ENCODE results near the gene GCLC. TPM values are rescaled to one million over a fixed set of nuclear protein-coding genes. Genes with fewer than 3 reads are reported as not detected.

Gene GCLC
- total and polyA plus RNA-seq, 8 donors = 20.8 to 41.5 (median 33.8) TPM

DNA sequence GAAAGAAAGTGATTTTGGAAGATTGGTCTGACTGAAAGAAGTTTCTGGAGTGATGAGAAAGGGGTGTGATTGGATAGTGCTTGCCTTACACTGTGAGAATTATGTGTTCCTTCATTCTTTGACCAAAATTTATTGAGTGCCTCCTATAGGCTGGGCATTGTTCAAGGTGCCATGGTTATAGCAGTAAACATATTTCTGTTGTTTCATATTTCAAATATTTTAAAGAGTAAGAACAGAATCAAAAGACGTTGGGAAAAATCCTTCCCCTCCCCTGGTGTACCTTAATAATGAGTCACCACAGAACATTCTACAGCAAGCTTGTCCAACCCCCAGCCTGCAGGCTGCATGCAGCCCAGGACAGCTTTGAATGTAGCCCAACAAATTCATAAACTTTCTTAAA is 78.6 kb downstream of the GCLC start:
- Histone ChIP-seq H3K27ac (peak overlapping the region; percentile 14 to 73), H3K4me1 (peaks cover 0 to 40% of the 10 kb centered on the region in 2 donors), H3K4me3 (no peak overlapping the region), H3K36me3 (no peaks in the 10 kb centered on the region), H3K27me3 (no peaks in the 10 kb centered on the region), H3K9me3 (no peaks in the 10 kb centered on the region)
- ATAC-seq (peak; percentile 51), DNase-seq (no peak)
- TF ChIP-seq, protein P1, sequence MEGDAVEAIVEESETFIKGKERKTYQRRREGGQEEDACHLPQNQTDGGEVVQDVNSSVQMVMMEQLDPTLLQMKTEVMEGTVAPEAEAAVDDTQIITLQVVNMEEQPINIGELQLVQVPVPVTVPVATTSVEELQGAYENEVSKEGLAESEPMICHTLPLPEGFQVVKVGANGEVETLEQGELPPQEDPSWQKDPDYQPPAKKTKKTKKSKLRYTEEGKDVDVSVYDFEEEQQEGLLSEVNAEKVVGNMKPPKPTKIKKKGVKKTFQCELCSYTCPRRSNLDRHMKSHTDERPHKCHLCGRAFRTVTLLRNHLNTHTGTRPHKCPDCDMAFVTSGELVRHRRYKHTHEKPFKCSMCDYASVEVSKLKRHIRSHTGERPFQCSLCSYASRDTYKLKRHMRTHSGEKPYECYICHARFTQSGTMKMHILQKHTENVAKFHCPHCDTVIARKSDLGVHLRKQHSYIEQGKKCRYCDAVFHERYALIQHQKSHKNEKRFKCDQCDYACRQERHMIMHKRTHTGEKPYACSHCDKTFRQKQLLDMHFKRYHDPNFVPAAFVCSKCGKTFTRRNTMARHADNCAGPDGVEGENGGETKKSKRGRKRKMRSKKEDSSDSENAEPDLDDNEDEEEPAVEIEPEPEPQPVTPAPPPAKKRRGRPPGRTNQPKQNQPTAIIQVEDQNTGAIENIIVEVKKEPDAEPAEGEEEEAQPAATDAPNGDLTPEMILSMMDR (IDR thresholded peaks at IDR 0.05) = no peak
- intact Hi-C loops (cut with DNase I) = no loop called here

- peaks cover 0 to 45% of the 10 kb centered on the region in 2 donors for H3K4me1 ChIP-seq
- DNase-seq (no peak), ATAC-seq (peak; percentile 13)
- H3K27ac ChIP-seq = peak overlapping the region; percentile 14 to 73
- no peaks in the 10 kb centered on the region for H3K27me3 ChIP-seq
- H3K4me3 ChIP-seq = no peak overlapping the region
- H3K9me3 ChIP-seq = no peaks in the 10 kb centered on the region
- no peaks in the 10 kb centered on the region for H3K36me3 ChIP-seq
- TF ChIP-seq, protein P1 (IDR thresholded peaks at IDR 0.05) = no peak
- intact Hi-C loops (cut with DNase I) = no loop called here
These were observed 79.2 kb downstream of the GCLC start for GRCh38 chr6:53465732-53466131.

DNA sequence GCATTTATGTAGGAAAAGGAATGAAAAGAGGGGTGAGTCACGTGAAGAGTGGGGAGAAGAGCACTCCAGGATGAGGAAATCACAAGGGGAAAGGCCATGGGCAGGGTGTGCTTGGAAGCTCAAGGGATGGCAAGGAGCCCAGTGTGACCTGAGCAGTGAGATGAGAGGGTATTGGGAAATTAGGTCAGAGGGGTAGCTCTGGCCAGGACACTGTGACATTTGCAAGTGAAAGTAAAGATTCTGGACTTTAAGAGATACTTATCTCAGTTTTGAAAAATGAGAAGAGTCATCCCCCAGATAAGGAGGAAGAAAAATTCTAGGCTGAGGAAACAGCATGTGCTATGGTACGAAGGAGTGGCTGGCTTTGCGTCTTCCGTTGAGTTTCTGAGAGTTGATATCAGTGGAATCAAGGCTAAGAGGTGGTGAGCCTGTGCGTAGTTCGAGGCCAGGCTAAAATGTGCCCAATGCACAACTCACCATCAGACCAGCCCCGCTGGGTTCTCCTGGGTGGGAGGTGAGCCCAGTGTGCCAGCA is 79.9 kb downstream of the GCLC start:
- intact Hi-C loops (cut with DNase I) = no loop called here
- ATAC-seq = peak; percentile 88

DNA sequence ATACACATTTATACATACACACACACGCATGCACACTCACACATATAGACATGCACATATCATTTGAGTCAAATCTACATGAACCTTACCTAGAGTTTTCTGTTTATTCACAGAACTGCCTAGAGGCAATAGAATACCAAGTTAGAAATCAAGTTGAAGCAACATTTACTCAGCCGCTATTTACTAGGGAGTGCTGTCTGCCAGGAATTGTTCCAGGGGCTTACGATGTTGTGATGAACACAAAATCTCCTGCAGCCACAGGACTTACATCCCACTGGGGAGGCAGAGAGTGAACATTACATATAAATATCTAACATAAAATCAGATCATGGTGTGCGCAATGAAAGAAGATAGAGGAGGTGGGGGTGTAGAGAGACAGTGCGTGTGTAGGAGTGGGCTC is 80.4 kb downstream of the GCLC start:
- no peak for ATAC-seq
- H3K4me1 ChIP-seq = peaks cover 0 to 51% of the 10 kb centered on the region in 2 donors

More for the DNA sequence above, 79.9 kb downstream of the GCLC start:
- Histone ChIP-seq H3K4me1 (peaks cover 0 to 51% of the 10 kb centered on the region in 2 donors), H3K27ac (peak overlapping the region; percentile 21 to 73), H3K9me3 (no peaks in the 10 kb centered on the region), H3K36me3 (no peaks in the 10 kb centered on the region), H3K27me3 (no peaks in the 10 kb centered on the region), H3K4me3 (no peak overlapping the region)
- DNase-seq = peak in 1 of 4 donors; percentile 84
- TF ChIP-seq, protein P1 (IDR thresholded peaks at IDR 0.05) = no peak

DNA sequence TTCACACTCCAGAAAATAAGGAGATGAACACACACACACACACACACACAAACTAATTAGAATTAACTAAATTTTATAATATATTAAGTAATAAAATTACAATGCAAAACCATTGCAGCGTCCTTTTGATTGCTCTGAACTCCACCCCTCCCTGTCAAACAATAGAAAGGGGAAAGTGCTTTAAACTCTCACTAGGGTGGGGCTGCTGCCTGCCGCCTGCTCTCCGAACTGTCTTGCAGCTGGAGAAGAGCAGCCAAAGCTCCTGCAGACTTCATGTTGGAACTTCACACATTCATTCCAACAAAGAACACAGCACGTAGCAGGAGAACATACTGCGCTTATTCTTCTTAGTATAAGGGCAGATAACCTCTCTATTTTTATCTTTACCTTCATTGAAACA is 83.2 kb downstream of the GCLC start:
- Histone ChIP-seq H3K27ac (peak overlapping the region in 1 of 2 donors; percentile 82), H3K36me3 (no peaks in the 10 kb centered on the region), H3K27me3 (no peaks in the 10 kb centered on the region), H3K9me3 (no peaks in the 10 kb centered on the region), H3K4me1 (peaks cover 0 to 51% of the 10 kb centered on the region in 2 donors), H3K4me3 (no peak overlapping the region)
- intact Hi-C loops (cut with DNase I) = no loop called here
- DNase-seq (no peak), ATAC-seq (no peak)
- TF ChIP-seq, protein P1 (IDR thresholded peaks at IDR 0.05) = no peak

More for the DNA sequence above, 80.4 kb downstream of the GCLC start:
- no peak for DNase-seq
- Histone ChIP-seq H3K36me3 (no peaks in the 10 kb centered on the region), H3K27ac (peak overlapping the region; percentile 21 to 73), H3K4me3 (no peak overlapping the region), H3K9me3 (no peaks in the 10 kb centered on the region), H3K27me3 (no peaks in the 10 kb centered on the region)
- intact Hi-C loops (cut with DNase I) = no loop called here
- TF ChIP-seq, protein P1 (IDR thresholded peaks at IDR 0.05) = no peak
